Endothelial cell of umbilical vein (primary cell): ENCODE results near the gene TMEM62. TPM values are rescaled to one million over a fixed set of nuclear protein-coding genes. Genes with fewer than 3 reads are reported as not detected.

Source experiments
- BruUV-seq: library from RNA; stranded (reverse); fragments of 400-500 nt; replicated peaks from 2 replicates; lab custom pipeline; 2021; lab: Mats Ljungman, UMichigan
- CTCF ChIA-PET: fragments of 300-600, 350-600 bp; sonication (Branson Sonifier 250); formaldehyde crosslinking; loops from one replicate; lab custom pipeline; 2021; ENCODE audit warnings: antibody characterized with exemption, inconsistent platforms; lab: Charles Lee
- POLR2A ChIA-PET: fragments of 300-600, 350-600 bp; sonication (Branson Sonifier 250); formaldehyde crosslinking; loops from one replicate; lab custom pipeline; 2021; ENCODE audit warnings: antibody characterized with exemption, inconsistent platforms; lab: Charles Lee
- DNase-seq: peaks from one replicate; pipeline ENCODE4 v3.0.0-alpha.2; 2011; ENCODE audit warnings: low read depth, low spot score
- FAIRE-seq: peaks from 2 replicates; lab custom pipeline; 2011; peaks lifted over from hg19 to GRCh38; lab: Jason Lieb, UNC
- H2AFZ ChIP-seq: 2 replicates; pipeline ENCODE4 v1.6.0; 2012; ENCODE audit warnings: low read depth, low read length, control low read depth, inconsistent platforms
- H3K27ac ChIP-seq: 2 replicates; pipeline ENCODE4 v1.5.1; 2011; ENCODE audit warnings: low read depth, mild to moderate bottlenecking, control low read depth, low read length, moderate library complexity; ENCODE audit not compliant: insufficient read depth
- H3K27me3 ChIP-seq, 2 experiments: 2 replicates each; pipeline versions ENCODE4 v1.6.0 to v1.6.1; 2011; ENCODE audit warnings: low read length in 2 of 2, mixed read lengths in 1 of 2; ENCODE audit not compliant: control insufficient read depth in 2 of 2, insufficient read depth in 2 of 2
- H3K36me3 ChIP-seq, 2 experiments: 2 replicates in 1 of 2; 3 replicates in 1 of 2; pipeline ENCODE4 v1.5.1; 2011; ENCODE audit warnings: low read length in 2 of 2, mild to moderate bottlenecking in 1 of 2, moderate library complexity in 1 of 2; ENCODE audit not compliant: control insufficient read depth in 2 of 2, insufficient read depth in 2 of 2; ENCODE audit errors: extremely low read depth in 1 of 2
- H3K4me1 ChIP-seq: 3 replicates; pipeline ENCODE4 v1.5.1; 2011; ENCODE audit warnings: mild to moderate bottlenecking, low read length; ENCODE audit not compliant: control insufficient read depth, insufficient read depth; ENCODE audit errors: extremely low read depth
- H3K4me2 ChIP-seq: 2 replicates; pipeline ENCODE4 v1.6.1; 2011; ENCODE audit warnings: low read length, control low read depth, mixed read lengths; ENCODE audit not compliant: insufficient read depth
- H3K4me3 ChIP-seq, 3 experiments: fragments of 200-600 bp in 1 of 3; sonication (generic), shearing (Covaris generic) in 1 of 3; replicated peaks in 1 of 3; 2 replicates each; pipeline ENCODE4 v1.5.1; 2011 to 2016; ENCODE audit warnings: control low read depth in 3 of 3, low read length in 3 of 3, mild to moderate bottlenecking in 2 of 3, inconsistent platforms in 1 of 3, low read depth in 1 of 3, moderate library complexity in 1 of 3; ENCODE audit not compliant: insufficient read depth in 1 of 3
- H3K79me2 ChIP-seq: 2 replicates; pipeline ENCODE4 v1.6.0; 2012; ENCODE audit warnings: low read length, inconsistent platforms; ENCODE audit not compliant: control insufficient read depth, insufficient read depth
- H3K9ac ChIP-seq: replicated peaks from 2 replicates; pipeline ENCODE3; 2011; ENCODE audit warnings: low read length, control low read depth; ENCODE audit not compliant: insufficient read depth; ENCODE audit errors: extremely low read depth
- H3K9me1 ChIP-seq: replicated peaks from 3 replicates; pipeline ENCODE4 v1.6.0; 2011; ENCODE audit warnings: mild to moderate bottlenecking, low read length; ENCODE audit not compliant: control insufficient read depth, insufficient read depth; ENCODE audit errors: extremely low read depth
- H3K9me3 ChIP-seq: replicated peaks from 2 replicates; pipeline ENCODE4 v1.5.1; 2012; ENCODE audit warnings: low read length, inconsistent platforms; ENCODE audit not compliant: control insufficient read depth, insufficient read depth
- H4K20me1 ChIP-seq: replicated peaks from 2 replicates; pipeline ENCODE3; 2011; ENCODE audit warnings: mild to moderate bottlenecking, low read length; ENCODE audit not compliant: control insufficient read depth, insufficient read depth; ENCODE audit errors: extremely low read depth
- EZH2 ChIP-seq: IDR thresholded peaks from 2 replicates; pipeline ENCODE4 v1.6.1; 2012; ENCODE audit warnings: borderline replicate concordance, low read depth, mild to moderate bottlenecking, moderate library complexity, low read length, inconsistent platforms; ENCODE audit not compliant: severe bottlenecking
- FOS ChIP-seq: IDR thresholded peaks from 2 replicates; pipeline ENCODE4 v1.6.1; 2011; ENCODE audit warnings: mild to moderate bottlenecking, low read length, moderate library complexity, borderline replicate concordance; ENCODE audit not compliant: insufficient read depth
- GATA2 ChIP-seq: IDR thresholded peaks from 2 replicates; pipeline ENCODE4 v1.7.0; 2011; ENCODE audit warnings: low read depth, mild to moderate bottlenecking, moderate library complexity, mixed read lengths, low read length; ENCODE audit not compliant: insufficient read length, insufficient read depth
- JUN ChIP-seq: IDR thresholded peaks from 2 replicates; pipeline ENCODE4 v1.6.1; 2011; ENCODE audit warnings: borderline replicate concordance, low read depth; ENCODE audit not compliant: insufficient read length, insufficient read depth
- MYC ChIP-seq: IDR thresholded peaks from one replicate; pipeline ENCODE4 v1.6.1; 2011; ENCODE audit warnings: mild to moderate bottlenecking, low read depth, low read length
- POLR2A ChIP-seq: IDR thresholded peaks from 2 replicates; pipeline ENCODE4 v1.6.1; 2012; ENCODE audit warnings: low read depth, mild to moderate bottlenecking, control low read depth, low read length
- POLR2AphosphoS5 ChIP-seq: IDR thresholded peaks from 2 replicates; pipeline ENCODE4 v1.6.1; 2012; ENCODE audit warnings: low read depth, mild to moderate bottlenecking, control low read depth, low read length, moderate library complexity; ENCODE audit not compliant: insufficient read depth
- dilution Hi-C: fragments of 300-500 bp; cut with MboI; formaldehyde crosslinking; loops from one replicate; pipeline ENCODE4 v1.15.0; 2019; ENCODE audit warnings: low sequenced_read_pairs; ENCODE audit not compliant: extremely low pct_ligation_motif_present
- intact Hi-C: fragments of 100-400 bp; cut with micrococcal nuclease; formaldehyde crosslinking; loops from one replicate; pipeline ENCODE4 v1.10.0; 2022
- polyA plus RNA-seq, 4 experiments: library from polyadenylated mRNA; depleted of rRNA in 3 of 4; stranded (reverse) in 3 of 4; unstranded in 1 of 4; fragments of >200 nt; gene quantifications; 2 replicates each; pipeline versions ENCODE4 v1.2.1 to v1.2.3, GENCODE V29; 2011 to 2012; ENCODE audit warnings: missing spikeins in 1 of 4
- total RNA-seq: library from RNA; stranded (reverse); gene quantifications from 2 replicates; pipeline ENCODE4 v1.2.3, GENCODE V29; 2021
- TF ChIP-seq, protein P1 (sequence below), 2 donors: IDR thresholded peaks; 1 replicate in 1 of 2; 2 replicates in 1 of 2; pipeline ENCODE4 v1.5.1; 2011; ENCODE audit warnings: low read length in 2 of 2, mild to moderate bottlenecking in 2 of 2, moderate library complexity in 2 of 2, control low read depth in 1 of 2, inconsistent platforms in 1 of 2, low read depth in 1 of 2; ENCODE audit not compliant: insufficient read depth in 1 of 2; ENCODE audit errors: extremely low read depth in 1 of 2
- TF ChIP-seq, protein P2 (sequence below): IDR thresholded peaks from 2 replicates; pipeline ENCODE4 v1.6.1; 2011; ENCODE audit not compliant: insufficient read depth, insufficient read length

TMEM62 gene
- total and polyA plus RNA-seq, 2 donors (not counting 3 experiments of a cell fraction or from before 2014, with no cell fraction given) = 10.4 to 22.2 TPM

GRCh38 chr15:43212299-43212698 is 78.9 kb downstream of the TMEM62 start:
- H3K4me2 ChIP-seq = no peak overlapping the region
- TF ChIP-seq, protein P1, sequence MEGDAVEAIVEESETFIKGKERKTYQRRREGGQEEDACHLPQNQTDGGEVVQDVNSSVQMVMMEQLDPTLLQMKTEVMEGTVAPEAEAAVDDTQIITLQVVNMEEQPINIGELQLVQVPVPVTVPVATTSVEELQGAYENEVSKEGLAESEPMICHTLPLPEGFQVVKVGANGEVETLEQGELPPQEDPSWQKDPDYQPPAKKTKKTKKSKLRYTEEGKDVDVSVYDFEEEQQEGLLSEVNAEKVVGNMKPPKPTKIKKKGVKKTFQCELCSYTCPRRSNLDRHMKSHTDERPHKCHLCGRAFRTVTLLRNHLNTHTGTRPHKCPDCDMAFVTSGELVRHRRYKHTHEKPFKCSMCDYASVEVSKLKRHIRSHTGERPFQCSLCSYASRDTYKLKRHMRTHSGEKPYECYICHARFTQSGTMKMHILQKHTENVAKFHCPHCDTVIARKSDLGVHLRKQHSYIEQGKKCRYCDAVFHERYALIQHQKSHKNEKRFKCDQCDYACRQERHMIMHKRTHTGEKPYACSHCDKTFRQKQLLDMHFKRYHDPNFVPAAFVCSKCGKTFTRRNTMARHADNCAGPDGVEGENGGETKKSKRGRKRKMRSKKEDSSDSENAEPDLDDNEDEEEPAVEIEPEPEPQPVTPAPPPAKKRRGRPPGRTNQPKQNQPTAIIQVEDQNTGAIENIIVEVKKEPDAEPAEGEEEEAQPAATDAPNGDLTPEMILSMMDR (IDR thresholded peaks at IDR 0.05; ENCODE audit: extremely low read depth in 1 of 2, insufficient read depth in 1 of 2, low read depth in 1 of 2, low read length in 2 of 2) = no peak
- TF ChIP-seq POLR2AphosphoS5 = no peak
- no peak for TF ChIP-seq GATA2
- no peak for TF ChIP-seq FOS
- TF ChIP-seq JUN = no peak
- no peak for TF ChIP-seq EZH2
- TF ChIP-seq MYC = no peak
- TF ChIP-seq, protein P2, sequence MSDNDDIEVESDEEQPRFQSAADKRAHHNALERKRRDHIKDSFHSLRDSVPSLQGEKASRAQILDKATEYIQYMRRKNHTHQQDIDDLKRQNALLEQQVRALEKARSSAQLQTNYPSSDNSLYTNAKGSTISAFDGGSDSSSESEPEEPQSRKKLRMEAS = no peak
- TF ChIP-seq POLR2A = no peak
- no TSS peak for BruUV-seq
- CTCF ChIA-PET = interaction anchor here (3.1 to 3.8 kb wide), 2 partner anchors 9 to 13 kb away, joined by 26 to 27 read pairs; no protein-coding TSS in a partner anchor
- H3K4me1 ChIP-seq = no peaks in the 10 kb centered on the region
- H4K20me1 ChIP-seq = no peaks in the 10 kb centered on the region
- H3K27ac ChIP-seq = no peak overlapping the region
- FAIRE-seq (no peak), DNase-seq (no peak)
- no peak overlapping the region for H2AFZ ChIP-seq
- H3K9me3 ChIP-seq = no peaks in the 10 kb centered on the region
- no peak overlapping the region for H3K4me3 ChIP-seq
- no peak overlapping the region for H3K9ac ChIP-seq
- POLR2A ChIA-PET = no interaction called here
- H3K36me3 ChIP-seq = no peaks in the 10 kb centered on the region
- dilution Hi-C loops = no loop called here
- no peaks in the 10 kb centered on the region for H3K9me1 ChIP-seq
- H3K27me3 ChIP-seq = peaks cover 3 to 16% of the 10 kb centered on the region in 2 experiments
- no peaks in the 10 kb centered on the region for H3K79me2 ChIP-seq
- intact Hi-C loops = no loop called here
